Measurements from ENCODE around the gene MEPCE.
"Not testable (repeated sequence)": the region's sequence is repeated elsewhere in the genome, so short reads cannot be mapped to it uniquely, and the experiment has no call there.

The MEPCE gene

DNA sequence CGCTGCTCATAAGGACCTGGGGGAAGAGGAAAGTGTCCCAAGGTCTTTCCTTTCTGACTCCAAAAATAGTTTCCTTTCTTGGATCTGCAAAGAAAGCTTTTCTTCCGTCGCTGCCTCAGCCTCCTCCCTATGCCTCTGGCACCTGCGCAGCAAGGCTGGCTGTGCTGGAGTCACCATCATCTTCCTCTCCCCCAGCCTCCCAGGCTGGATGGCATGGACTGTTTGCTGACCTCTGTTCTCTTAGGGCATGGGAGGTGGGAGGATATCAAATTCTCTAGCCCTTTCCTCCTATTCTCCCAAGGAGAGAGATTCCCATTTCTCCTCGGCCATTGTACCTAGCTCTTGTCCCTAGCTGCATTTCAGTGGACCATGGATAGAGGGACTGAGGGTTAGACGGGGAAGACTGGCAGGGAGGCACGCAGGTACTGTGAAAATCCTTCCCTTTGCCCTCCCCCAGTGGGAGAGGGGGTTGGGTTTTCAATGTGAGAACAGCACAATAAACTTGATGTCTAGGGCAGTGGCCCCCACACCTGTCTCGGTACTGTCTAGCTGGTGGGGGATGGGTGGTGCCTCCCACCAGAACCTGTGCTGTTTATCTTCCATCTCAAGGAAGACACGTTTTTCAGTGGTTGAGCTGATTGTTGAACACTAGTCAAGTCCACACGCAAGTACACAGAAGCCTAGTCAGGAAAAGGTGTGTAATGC is 4.1 kb downstream of the MEPCE start:
- peak overlapping the region; percentile 83 for H3K27ac Mint-ChIP-seq
- peaks cover 46 to 59% of the 10 kb centered on the region in 2 donors for H3K36me3 Mint-ChIP-seq

DNA sequence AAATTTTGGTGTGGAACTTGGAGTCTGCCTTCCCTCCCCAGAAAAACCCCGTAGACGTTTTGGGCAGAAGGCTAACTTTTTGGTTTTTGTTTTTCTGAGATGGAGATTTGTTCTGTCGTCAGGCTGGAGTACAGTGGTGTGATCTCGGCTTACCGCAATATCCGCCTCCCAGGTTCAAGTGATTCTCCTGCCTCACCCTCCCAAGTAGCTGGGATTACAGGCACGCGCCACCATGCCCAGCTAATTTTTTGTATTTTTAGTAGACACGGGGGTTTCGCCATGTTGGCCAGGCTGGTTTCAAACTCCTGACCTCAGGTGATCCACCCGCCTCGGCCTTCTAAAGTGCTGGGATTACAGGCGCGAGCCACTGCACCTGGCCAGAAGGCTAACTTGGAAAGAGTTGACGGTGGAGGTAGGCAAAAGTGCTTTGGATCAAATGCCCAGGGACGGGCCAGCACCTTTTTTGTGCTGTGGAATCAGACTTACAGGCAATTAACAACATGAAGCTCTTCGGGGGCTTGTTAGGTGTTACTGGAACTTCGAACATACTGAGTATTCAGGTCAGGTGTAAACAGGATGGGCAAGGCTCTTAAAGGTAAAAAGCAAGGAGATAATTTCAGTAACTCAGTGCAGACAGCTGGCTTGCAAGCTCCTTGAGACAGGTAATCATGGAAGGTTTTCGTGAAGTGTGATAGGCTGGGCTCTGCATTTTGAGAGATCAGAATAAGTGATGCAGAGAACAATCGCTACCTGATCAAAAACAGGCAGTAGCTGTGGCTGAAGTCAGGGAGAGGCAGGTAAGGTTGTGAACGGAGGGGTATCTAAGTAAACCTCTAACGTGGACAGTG is 4.9 kb downstream of the MEPCE start:
- H3K4me3 Mint-ChIP-seq, result peak overlapping the region; percentile 89 to 91
- H3K27ac Mint-ChIP-seq, result peak overlapping the region; percentile 93
- H3K4me1 Mint-ChIP-seq, result peaks cover 43 to 57% of the 10 kb centered on the region in 2 donors
- no peaks in the 10 kb centered on the region for H3K9me3 Mint-ChIP-seq
- peaks cover 41 to 54% of the 10 kb centered on the region in 2 donors for H3K36me3 Mint-ChIP-seq
- peaks cover under 1 to 2% of the 10 kb centered on the region in 2 donors for H3K27me3 Mint-ChIP-seq
- DNase-seq, result no peak
- ATAC-seq (replicated peaks), result no peak

More for the DNA sequence above, 4.1 kb downstream of the MEPCE start:
- H3K9me3 Mint-ChIP-seq, result peaks cover 0 to 2% of the 10 kb centered on the region in 2 donors
- DNase-seq (no peak), ATAC-seq (replicated peaks) (no peak)
- H3K27me3 Mint-ChIP-seq, result peaks cover 6% of the 10 kb centered on the region in 2 donors
- H3K4me1 Mint-ChIP-seq, result peaks cover 47 to 64% of the 10 kb centered on the region in 2 donors
- no peak overlapping the region for H3K4me3 Mint-ChIP-seq

DNA sequence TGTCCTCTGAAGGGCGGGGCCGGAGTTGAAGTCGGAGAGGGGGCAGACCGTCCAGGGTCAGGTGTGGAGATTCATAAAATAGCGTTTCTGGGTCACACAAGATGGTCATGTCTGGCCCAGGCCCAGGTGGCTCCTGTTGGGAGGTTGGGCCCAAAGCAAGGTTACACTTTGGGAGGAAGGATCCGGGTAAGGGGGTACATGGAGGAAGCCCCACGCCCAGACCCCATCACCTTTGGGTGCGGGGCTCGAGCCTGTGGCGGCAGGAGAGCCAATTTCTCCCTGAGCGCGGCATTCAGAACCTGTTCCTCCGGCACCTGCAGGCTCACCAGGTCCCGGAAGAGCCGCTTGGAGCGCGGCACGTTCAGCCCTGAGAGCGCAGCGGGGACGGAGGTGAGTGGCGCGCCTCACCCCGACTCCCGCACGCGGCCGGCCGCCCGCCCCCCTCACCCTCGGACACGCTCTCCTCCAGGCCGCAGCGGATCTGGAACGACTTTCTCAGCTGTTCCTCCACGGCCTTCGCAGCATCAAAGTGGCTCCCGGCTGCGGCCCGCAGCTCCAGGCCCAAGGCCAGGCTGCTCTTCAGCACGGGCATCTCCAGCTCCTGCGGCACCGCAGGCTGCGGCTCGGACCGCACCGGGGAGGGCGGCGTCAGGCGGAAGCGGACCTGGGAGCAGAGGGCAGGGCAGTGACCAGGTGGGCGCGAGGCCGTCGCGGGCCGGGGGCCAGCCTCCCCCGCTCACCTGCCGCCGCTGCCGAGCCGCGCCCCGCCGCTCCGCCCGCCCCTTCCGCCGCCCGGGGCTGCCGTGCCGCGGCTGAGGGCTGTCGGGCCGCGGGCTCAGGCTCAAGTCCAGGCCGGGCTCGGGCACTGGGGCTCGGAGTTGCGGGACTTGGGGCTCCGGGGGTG is 6.0 kb downstream of the MEPCE start:
- no peak for DNase-seq
- peaks cover 38 to 46% of the 10 kb centered on the region in 2 donors for H3K36me3 Mint-ChIP-seq
- H3K4me1 Mint-ChIP-seq, result peaks cover 38 to 52% of the 10 kb centered on the region in 2 donors
- H3K27ac Mint-ChIP-seq, result peak overlapping the region; percentile 99
- H3K9me3 Mint-ChIP-seq, result no peaks in the 10 kb centered on the region
- peak; percentile 44 to 50 for ATAC-seq (replicated peaks)
- peak overlapping the region; percentile 97 to 98 for H3K4me3 Mint-ChIP-seq
- H3K27me3 Mint-ChIP-seq, result no peaks in the 10 kb centered on the region

DNA sequence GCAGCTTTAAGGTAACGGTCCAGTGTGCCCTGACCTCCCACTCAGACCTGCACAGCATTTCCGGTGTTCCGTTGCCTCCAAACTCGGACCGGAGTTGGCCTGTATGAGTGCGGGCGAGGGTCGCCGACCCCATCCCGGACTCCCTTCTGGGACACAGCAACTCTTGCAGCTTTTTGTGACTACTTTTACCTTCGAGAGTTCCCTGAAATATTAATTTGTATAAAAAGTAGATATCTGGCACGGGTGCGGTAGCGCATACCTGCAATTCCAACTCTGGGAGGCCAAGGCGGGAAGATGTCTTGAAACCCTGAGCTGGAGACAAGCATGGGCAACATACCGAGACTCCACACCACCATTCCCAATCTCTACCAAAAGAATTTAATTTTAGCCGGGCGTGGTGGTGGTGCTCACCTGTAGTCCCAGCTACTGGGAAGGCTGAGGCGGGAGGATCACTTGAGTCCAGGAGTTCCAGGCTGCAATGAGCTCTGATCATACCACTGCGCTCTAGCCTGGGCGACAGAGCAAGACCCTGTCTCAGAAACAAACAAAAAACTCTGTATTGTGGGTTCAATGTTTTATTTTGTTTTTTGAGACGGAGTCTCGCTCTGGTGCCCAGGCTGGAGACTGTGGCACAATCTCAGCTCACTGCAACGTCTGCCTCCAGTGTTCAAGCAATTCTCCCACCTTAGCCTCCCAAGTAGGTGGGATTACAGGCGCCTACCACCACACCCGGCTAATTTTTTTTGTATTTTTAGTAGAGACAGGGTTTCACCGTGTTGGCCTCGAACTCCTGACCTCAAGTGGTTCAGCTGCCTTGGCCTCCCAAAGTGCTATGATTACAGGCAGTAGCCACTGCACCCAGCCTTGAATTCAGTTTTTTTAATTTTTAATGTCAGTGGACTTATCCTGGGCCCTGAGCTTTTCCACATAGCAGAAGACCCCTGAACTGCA is 7.8 kb downstream of the MEPCE start:
- no peak overlapping the region for H3K27ac Mint-ChIP-seq
- no peaks in the 10 kb centered on the region for H3K27me3 Mint-ChIP-seq

DNA sequence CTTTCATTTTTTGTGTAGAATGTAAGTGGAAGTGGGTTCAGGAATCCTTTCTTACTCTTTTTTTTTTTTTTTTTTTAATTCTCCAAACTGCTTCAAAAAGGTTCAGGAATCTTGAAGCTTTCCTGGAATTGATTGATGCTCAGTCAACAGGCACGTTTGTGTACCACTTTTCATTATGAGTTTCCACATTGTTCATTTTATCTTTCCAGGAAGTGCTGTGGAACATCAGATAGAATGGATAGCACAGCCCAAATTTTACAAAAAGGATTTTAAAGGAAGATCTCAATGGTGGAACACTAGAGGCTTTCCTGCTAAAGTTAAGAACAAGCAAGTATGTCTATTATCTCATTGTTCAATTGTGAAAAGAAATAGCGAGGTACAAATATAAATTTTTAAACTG is 8.5 kb downstream of the MEPCE start:
- H3K36me3 Mint-ChIP-seq, result peaks cover 27% of the 10 kb centered on the region in 2 donors
- H3K4me1 Mint-ChIP-seq, result peaks cover 22 to 29% of the 10 kb centered on the region in 2 donors
- no peak for DNase-seq
- H3K4me3 Mint-ChIP-seq, result no peak overlapping the region
- H3K27me3 Mint-ChIP-seq, result no peaks in the 10 kb centered on the region
- H3K27ac Mint-ChIP-seq, result peak overlapping the region; percentile 14
- H3K9me3 Mint-ChIP-seq, result no peaks in the 10 kb centered on the region
- no peak for ATAC-seq (replicated peaks)

More for the DNA sequence above, 7.8 kb downstream of the MEPCE start:
- Mint-ChIP-seq H3K4me3 (peak overlapping the region; percentile 97 to 98), H3K36me3 (peaks cover 31 to 35% of the 10 kb centered on the region in 2 donors), H3K4me1 (peaks cover 28 to 36% of the 10 kb centered on the region in 2 donors), H3K9me3 (no peaks in the 10 kb centered on the region)
- DNase-seq (no peak), ATAC-seq (replicated peaks) (no peak)

DNA sequence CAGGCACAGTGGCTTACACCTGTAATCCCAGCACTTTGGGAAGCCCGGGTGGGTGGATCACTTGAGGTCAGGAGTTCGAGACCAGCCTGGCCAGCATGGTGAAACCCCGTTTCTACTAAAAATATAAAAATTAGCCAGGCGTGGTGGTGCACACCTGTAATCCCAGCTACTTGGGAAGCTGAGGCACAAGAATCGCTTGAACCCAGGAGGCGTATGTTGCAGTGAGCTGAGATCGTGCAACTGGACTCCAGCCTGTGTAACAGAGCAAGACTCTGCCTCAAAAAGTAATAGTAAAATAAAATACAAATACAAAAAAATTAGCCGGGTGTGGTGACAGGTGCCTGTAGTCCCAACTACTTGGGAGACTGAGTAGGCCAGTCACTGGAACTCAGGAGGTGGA is 9.1 kb downstream of the MEPCE start:
- not testable (repeated sequence) for H3K27ac Mint-ChIP-seq; ATAC-seq (replicated peaks); H3K27me3 Mint-ChIP-seq; H3K9me3 Mint-ChIP-seq; H3K4me3 Mint-ChIP-seq; DNase-seq
- H3K36me3 Mint-ChIP-seq, result peaks cover 22 to 23% of the 10 kb centered on the region in 2 donors
- H3K4me1 Mint-ChIP-seq, result peaks cover 16 to 23% of the 10 kb centered on the region in 2 donors

DNA sequence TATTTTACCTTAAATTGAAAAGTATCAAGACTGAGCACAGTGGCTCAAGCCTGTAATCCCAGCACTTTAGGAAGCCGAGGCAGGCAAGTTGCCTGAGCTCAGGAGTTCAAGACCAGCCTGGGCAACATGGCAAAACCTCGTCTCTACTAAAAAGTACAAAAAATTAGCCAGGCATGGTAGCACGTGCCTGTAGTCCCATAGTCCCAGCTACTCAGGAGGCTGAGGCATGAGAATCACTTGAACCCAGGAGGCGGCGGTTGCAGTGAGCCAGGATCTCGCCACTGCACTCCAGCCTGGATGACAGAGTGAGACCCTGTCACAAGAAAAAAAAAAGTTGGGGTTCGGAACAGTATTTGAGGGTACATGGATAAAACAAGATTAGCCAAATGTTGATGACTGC is 9.6 kb downstream of the MEPCE start:
- Mint-ChIP-seq H3K4me1 (peaks cover 12 to 20% of the 10 kb centered on the region in 2 donors), H3K36me3 (peaks cover 17 to 19% of the 10 kb centered on the region in 2 donors)
- not testable (repeated sequence) for H3K27ac Mint-ChIP-seq; ATAC-seq (replicated peaks); H3K4me3 Mint-ChIP-seq; DNase-seq; H3K9me3 Mint-ChIP-seq; H3K27me3 Mint-ChIP-seq

DNA sequence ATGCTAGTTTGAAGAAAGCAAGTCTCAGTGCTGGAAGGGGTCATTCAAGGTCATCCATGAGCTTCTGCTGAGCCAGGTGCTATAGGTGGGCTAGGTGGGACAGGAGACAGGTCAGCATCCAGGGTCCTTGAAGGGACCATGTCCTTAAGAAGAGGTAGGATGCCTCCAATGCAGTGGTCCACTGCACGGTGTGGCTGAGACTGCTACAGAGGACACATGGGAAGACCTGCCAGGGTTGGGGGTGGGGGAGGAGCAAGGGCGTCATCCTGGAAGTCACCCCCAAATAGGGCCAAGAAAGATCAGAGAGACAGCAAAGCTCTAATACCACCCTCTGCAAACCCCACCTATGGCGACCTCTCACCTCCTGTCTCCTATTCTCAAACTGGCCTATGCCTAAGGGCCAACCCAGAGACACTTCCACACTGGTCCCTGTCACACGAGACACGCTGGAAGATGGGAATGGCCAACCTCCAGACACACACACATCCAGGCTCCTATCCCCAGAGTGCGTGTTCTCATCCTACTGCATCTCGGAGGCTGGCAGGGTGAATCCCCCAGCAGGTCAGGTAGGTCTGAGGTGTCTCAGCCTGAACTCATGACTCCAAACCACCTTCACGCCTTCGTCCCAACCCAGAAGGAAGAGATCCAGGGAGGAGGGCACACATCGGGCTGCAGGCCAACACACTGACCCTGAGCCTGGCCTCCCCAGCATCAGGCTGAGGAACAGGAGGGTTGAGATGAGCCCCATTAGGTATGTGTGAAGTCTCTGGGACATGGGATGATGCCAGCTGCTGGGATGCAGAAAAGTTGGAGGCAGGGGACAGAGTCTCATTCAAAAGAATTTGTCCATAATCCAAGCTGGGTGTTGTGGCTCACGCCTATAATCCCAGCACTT is 12.3 kb downstream of the MEPCE start:
- DNase-seq, result no peak
- no peak for ATAC-seq (replicated peaks)
- Mint-ChIP-seq H3K36me3 (peaks cover 0 to 4% of the 10 kb centered on the region in 2 donors), H3K9me3 (no peaks in the 10 kb centered on the region), H3K27me3 (no peaks in the 10 kb centered on the region), H3K4me3 (no peak overlapping the region), H3K27ac (no peak overlapping the region), H3K4me1 (peaks cover 11 to 17% of the 10 kb centered on the region in 2 donors)

DNA sequence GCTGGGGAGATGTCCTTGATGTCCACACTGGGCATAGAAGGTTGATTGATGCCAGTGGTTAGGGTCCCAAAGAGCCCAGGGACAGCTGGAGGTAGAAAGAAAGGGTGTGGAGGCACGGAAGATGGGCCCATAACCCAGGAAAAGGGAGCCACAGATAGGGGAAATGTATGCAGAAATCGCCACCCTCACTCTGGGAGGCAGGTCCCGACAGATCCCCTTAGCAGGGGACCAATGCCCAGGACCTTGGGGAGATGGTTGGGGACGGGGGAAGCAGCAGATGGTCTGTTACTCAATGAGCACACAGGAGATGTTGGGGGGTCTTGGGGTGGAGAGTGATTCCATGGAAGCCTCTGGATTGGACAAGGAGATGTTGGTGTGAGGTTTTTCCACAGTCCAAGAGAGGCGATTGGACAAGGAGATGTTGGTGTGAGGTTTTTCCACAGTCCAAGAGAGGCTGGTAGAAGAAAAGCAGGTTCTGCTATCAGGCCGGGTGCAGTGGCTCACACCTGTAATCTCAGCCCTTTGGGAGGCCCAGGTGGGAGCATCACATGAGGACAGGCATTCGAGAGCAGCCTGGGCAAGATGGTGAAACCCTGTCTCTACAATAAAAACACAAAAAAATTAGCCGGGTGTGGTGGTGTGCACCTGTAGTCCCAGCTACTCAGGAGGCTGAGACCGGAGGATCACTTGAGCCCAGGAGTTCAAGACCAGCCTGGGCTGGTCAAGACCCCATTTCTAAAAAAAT is 13.6 kb downstream of the MEPCE start:
- no peaks in the 10 kb centered on the region for H3K27me3 Mint-ChIP-seq
- no peaks in the 10 kb centered on the region for H3K9me3 Mint-ChIP-seq
- peaks cover 0 to 4% of the 10 kb centered on the region in 2 donors for H3K36me3 Mint-ChIP-seq
- DNase-seq (no peak), ATAC-seq (replicated peaks) (no peak)
- H3K27ac Mint-ChIP-seq, result no peak overlapping the region
- H3K4me3 Mint-ChIP-seq, result no peak overlapping the region
- peaks cover 11 to 17% of the 10 kb centered on the region in 2 donors for H3K4me1 Mint-ChIP-seq

DNA sequence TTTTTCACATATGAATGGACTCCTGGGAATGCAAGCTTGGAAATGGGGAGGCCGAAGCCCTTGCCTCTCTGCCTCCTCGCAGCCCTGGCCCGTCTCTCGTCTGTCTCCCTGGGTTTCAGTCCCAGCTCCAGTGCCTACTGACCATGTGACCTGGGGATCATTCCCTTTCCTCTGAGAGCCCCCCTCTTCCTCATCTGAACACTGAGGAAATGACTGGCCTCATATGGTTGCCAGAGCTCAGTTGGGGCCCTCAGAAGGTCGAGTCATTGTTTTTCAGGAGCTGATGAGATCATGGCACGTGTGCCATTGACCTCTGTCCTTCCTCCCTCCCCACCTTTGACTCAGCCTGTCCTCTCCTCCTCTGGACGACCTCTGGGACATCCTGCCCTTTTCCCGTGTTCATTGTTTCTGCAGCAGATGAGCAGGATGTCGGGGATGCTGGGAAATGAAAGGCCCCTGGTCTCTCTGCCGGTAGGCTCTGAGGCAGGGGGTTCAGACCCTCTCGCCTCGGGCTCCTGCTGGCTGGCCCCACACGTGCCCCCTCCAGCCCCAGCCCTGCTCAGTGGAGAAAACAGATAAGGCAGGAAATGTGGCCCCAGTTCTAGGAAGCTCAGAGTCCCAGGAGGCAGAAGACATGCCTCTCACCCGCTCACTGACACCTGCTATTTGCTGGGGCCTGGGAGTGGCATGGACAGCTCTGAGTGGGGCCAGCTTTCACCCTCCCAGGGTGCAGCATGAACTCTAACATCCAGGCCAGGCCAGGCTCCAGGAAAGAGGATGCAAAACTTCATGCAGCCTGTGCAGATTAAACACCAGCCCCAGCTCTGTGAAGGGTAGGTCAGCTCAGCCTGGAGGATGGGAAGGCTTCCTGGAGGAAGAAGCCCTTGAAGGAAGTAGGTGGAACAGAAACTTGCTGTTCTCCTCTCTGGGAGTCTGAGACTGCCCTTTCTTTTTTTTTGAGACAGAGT is 15.0 kb downstream of the MEPCE start:
- DNase-seq (no peak), ATAC-seq (replicated peaks) (peak; percentile 82 to 85)
- Mint-ChIP-seq H3K9me3 (no peaks in the 10 kb centered on the region), H3K4me1 (peaks cover 11 to 17% of the 10 kb centered on the region in 2 donors), H3K36me3 (peaks cover 0 to 4% of the 10 kb centered on the region in 2 donors), H3K27ac (peak overlapping the region; percentile 88), H3K4me3 (peak overlapping the region in 1 of 2 donors; percentile 46), H3K27me3 (no peaks in the 10 kb centered on the region)

DNA sequence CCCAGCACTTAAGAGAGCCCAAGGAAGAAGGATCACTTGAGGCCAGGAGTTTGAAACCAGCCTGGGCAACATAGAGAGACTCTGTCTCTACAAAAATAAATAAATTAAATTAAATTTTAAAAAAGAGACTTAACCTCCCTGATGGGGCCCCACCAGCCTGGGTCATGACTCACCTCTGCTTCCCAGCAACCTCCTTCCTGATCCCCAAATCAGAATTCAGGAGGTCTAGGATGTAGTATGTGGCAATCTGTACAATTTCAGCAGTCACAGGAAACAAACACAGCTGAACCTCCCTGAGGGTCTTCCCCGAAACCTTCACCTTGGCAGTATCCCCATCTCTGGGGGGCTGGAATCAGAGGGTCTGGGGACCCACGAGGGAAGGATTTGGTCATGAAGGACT is 16.4 kb downstream of the MEPCE start:
- Mint-ChIP-seq H3K4me3 (no peak overlapping the region), H3K27me3 (no peaks in the 10 kb centered on the region), H3K27ac (no peak overlapping the region), H3K36me3 (peaks cover 0 to 4% of the 10 kb centered on the region in 2 donors), H3K9me3 (no peaks in the 10 kb centered on the region), H3K4me1 (peaks cover 14 to 22% of the 10 kb centered on the region in 2 donors)
- ATAC-seq (replicated peaks), result no peak
- no peak for DNase-seq

Measured in stimulated activated naive B cell treated with anti-CD40 and anti-IgM and Interleukin-4, amounts not matched to agents 10 μg/mL and 1 μg/mL and 100 μg/mL, for 72 hours (primary cell).